NCI-H2107 (cell line): Measurements from ENCODE around the gene ANKS6.

Experiments used
- DNase-seq: peaks from one replicate; lab custom pipeline; 2025; lab: John Stamatoyannopoulos, UW

ANKS6 gene

DNA sequence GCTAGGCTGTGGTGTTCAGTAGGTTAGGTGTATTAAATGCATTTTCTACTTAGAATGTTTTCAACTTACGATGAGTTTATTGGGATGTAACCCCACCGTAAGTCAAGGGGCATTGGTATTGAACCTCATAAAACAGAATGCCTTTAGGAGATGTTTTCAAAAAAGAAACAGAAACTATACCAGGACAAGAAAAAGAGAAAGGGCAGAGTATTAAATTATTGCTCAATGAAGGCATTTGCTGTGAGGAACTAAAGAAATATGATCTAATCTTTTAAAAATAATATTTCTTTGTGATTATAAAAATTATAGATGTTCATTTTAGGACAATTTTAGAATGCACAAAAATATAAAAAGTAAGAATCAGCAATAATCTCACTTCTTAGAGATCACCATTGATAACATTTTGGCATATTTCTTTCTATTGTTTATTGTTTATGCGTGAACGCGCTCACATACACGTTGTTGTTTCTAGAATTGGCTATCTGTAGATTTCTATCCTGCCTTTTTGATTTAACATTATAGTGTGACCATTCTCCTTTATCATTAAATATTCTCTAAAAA is 19.1 kb upstream of the ANKS6 start:
- no peak for DNase-seq

DNA sequence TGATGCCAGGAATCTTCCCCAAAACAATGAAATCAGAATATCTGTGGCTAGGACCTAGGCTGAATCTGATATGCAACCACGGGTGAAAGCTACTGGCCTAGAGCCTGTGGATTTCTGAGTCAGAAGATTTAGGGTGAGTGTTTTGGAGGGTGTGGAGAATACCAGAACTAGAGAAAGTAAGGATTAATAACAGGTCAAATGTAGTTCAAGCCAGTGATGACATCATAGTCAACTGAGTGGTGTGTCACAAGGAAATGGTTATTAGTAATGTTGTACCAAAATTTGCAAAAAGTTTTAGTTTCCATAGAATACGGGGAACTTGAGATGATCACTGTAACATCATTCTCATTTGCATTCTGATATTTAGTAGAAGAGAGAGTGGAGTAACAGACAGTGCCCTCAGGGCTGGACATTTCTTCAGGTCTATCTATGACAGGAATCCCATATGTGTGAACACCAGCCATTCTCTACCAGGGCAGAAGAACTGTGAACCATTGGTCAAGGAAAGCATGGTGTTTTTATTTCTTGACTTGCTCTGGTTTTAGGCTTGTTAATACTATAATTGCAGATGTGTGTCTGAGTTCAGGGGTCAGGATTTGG is 14.8 kb upstream of the ANKS6 start:
- no peak for DNase-seq

DNA sequence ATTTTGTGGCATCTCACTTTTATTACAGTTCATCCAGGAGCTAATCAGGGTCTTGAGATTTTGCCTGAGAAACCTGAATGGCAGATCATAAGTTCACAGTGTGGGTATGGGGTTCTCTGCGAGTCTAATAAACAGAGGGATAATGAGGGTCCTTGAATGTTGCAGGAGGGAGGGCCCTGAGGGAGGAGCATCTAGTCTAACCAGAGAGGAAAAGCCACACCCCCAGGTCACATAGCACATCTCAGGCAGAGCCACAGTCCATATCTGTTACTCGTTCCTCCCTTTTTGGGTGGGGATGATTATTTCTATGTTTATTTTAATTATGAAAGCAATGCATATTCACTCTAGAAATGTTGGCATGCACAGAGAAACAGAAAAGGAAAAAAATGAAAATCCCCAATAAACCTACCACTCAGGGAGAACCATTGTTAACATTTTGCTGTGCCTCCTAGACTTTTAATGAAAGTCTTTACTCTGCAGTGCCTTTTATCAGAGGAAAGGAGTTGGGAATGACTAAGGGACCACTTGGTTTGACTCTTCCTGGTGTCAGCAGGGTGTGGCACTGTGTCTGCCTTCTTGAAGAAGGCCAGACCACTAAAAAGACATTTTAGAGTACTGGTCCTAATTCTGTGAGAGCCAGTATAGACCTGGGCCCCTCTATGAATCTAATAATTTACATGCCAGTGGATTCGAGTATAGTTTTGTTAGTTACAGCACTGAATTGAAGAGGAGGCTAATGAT is 13.9 kb upstream of the ANKS6 start:
- DNase-seq = no peak

DNA sequence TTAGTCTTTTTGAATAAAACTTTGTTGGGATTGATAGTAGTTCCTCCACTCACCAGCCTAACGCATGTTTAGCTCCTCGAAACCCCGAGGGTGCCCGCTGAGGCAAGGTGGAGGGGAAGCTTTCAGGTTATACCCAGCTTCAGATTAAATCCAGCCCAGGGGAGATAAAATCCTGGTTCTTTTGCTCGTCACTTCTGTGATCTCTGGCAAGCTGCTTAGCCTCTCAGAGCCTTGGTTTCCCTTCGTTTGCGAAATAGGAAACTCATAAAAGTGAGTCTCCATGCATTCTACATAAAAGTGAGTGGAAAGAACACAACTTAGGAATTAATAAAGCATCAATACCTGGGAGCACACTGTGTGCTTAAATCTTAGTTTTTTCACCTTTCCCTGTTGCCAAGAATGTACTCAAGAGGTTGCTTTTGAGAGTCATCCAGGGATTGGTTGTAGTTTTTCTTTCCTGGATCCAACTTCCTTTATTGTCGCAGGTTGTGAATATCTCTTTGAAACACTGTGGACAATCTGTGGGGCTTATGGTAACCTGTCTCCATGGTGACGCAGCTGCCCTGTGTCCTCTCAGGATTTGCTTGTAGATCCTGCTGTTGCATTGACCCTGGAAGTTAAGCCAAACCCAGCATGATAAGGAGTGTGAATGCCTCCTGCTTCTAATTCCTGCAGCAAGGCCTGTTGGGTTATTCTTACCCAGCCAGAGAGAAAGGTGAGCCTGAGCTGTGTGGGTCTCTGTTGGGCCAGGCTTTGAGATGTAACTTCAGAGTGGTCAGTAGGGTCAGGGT is 13.2 kb upstream of the ANKS6 start:
- no peak for DNase-seq

DNA sequence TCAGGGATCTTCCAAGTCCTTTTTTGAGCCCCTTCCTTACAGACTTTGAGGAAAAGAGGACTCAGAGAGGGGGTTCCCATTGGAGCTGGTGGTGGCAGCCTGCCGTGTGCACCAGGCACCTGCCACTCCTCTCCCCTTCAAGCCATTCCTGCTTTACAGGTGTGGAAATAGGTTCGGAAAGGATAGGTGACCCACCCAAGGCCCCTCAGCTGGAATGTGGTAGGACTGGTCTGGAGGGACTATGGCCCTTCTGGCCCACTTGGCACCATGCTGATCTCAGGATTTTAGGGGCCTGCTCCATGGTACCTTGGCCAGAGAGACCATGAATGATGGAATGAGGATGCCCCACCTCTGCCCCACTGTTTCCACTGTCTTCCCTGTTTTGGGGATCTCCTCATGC is 12.5 kb upstream of the ANKS6 start:
- no peak for DNase-seq

DNA sequence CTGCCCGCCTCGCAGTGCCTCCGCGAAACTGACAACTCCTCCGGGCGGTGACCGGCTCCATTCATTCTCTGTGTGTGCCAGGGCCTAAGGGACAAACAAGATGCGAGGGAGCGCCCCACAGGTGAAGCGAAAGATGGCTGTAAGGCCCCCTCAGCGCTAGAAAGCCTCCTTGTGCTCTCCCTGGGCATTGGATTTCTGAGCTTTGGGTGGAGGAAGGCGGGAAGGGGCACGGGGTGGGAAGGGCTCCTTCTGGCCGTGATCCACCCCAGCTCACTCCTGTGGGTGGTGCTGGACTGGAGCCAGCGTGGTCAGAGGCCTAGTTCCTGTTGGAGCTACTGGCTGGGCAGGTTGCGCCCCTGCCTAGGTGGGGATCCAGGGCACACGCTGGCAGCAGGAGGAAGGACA is 12.1 kb upstream of the ANKS6 start:
- no peak for DNase-seq

DNA sequence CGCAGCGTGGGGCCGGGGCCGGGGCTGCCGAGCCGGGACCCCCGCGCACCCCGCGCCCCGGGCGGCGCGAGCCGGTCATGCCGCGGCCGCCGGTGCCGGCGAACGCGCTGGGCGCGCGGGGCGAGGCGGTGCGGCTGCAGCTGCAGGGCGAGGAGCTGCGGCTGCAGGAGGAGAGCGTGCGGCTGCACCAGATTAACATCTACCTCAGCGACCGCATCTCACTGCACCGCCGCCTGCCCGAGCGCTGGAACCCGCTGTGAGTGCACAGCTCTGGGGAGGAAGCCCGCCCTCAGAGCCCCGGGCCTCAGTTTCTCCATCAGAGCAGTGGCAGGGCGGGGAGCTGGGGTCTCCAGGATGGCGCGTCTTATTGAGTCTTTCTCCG is 11.4 kb upstream of the ANKS6 start:
- no peak for DNase-seq

DNA sequence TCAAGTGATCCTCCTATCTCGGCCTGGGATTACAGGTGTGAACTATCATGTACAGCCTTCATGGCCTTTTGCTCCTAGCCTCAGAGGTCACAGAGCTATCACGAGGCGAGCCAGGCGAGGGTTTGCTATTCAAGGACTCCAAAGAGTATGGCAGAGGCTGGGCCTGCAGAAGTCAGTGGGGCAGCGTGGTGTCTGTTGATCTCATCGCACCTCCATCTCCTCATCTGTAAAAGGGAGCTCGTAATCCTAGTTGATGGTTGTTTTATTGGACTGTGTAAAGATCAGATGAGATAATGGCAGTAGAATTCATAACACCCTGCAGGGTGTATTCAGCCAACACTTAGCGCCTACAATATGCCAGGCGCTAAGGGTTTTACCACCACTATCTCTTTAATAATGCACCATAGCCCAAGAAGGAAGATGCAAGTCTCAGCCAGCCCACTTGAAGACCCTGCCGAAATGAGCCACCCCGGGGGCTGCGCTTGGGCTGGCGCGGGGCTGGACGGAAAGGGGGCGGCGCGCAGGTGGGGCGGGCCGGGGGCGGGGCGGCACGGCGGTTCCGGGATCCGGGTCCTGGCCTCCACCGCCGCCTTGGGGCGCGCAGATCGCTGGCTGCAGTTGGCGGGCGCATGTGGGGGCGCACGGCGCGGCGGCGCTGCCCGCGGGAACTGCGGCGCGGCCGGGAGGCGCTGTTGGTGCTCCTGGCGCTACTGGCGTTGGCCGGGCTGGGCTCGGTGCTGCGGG is 10.9 kb upstream of the ANKS6 start, which contains the start of gene GALNT12:
Gene GALNT12, plus strand, starts transcription at position 601 of the 744 bp plus-strand sequence. Its CDS starts 29 bp downstream, at position 630.
- DNase-seq = no peak

DNA sequence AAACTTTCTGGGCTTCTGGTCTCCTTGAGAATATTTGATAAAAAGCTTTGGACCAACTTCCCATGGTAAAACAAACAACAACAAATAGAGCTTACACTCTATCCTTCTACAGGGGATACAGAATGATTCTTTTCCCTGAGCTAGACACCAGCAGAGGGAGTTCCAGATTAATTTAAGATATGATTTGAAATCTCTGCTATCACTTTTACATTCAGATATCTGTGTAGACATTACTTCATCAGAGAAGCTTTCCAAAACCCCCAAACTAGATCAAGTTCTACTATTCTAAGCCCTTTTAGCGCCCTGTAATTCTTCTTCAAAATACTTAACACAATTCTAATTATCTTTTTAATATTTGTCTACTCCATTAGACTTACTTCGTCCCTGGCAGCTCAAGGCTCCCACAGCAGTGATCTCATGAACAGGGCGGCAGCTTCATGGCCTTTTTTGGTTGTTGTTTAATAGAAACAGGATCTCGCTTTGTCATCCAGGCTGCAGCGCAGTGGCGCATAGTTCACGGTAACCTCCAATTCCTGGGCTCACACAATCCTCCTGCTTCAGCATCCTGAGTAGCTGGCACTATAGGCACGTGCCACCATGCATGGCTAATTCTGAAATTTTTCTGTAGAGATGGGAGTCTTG is 10.2 kb upstream of the ANKS6 start:
- no peak for DNase-seq

DNA sequence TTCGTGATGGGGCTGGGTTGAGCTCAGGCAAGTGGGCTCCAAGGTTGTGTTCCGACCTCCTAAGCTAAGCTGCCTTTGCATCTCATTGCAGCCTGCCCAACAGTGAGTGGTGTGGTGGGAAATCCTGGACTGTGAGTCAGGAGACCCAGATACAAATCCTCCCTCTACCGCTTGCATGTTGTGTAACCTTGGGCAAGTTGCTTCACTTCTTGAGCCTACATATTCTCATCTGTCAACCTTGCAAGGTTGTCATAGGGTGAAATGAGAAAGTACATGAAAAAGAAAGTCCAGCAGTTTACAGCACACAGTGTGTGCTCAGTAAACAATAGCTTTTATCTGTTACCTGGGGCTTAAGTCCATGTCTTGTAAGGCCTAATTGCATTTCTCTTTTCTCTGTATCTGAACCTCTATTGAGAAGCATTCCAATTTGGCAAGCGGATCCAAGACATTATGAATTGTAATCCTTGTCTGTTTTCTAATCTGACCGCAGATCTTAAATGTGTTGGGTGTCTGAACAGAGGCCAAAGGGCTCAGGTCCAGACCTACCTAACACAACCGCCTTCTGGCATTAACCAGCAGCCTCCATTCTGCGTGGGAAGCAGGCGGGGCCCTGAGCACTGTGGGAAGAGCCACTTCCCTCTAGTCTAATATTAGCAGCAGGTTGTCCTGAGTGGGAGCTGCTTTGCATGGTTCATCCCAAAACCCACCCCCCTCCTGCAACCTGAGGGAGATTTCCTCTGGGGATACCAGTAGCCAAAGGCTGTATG is 9.3 kb upstream of the ANKS6 start:
- DNase-seq = no peak

DNA sequence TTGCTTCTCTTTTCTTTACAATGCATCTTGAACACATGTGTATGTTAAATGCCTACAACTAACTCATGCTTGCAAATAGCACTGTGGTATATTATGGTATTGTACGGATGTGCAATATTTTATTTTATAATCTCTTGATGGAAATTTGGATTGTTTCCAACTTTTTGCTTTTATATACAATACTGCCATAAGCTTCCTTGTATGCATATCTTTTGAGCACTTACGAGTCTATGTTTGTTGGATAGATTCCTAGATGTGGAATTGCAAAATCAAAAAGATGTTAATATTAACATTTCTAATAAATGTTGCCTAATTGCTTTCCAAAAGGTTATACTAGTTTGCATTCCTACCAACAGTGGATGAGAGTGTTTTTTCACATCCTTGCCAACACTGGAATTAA is 7.7 kb upstream of the ANKS6 start:
- DNase-seq = no peak

DNA sequence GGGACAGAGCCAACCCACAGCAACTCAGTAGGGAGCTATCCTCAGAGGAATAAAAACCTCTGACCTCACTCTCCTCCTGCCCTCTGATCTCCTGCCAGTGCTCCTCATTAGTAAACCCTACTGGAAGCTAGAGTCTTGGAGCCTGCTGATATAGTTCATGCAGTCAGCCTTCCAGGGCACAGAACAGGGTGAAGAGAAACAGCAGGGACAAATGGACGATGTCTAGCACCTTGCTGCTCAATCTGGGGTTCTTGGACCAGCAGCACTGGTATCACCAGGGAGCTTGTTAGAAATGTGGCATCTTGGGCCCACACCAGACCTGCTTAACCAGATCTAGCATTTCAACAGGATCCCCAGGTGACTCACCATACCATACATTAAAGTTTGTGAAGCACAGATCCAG is 5.6 kb upstream of the ANKS6 start:
- DNase-seq = no peak

DNA sequence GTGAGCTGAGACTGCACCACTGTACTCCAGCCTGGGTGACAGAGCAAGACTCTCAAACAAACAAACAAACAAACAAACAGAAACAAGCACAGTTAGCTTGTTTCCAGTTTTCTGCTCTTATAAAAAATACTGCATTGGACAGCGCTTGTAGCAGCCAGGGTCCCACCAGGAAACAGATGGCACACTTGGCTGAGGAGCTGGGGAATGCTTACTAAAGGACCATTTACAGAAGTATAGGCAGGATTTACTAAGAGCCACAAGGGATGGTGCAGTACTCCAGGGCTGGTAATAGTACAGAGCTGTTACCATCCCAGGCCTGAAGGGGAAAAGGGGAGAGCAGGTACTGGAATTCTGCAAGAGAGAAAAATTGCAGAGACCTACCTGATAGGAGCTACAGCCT is 5.2 kb upstream of the ANKS6 start:
- DNase-seq = no peak

DNA sequence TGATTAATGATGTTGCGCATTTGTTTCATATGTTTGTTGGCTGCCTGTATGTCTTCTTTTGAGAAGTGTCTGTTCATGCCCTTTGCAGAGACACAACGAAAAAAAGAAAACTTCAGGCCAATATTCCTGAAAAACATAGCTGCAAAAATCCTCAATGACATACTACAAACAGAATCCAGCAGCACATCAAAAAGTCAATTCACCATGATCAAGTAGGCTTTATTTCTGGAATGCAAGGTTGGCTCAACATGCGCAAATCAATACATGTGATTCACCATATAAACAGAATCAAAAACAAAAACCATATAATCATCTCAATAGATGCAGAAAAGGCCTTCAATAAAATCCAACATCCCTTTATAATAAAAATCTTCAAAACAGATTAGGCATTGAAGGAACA is 1.9 kb upstream of the ANKS6 start:
- no peak for DNase-seq

DNA sequence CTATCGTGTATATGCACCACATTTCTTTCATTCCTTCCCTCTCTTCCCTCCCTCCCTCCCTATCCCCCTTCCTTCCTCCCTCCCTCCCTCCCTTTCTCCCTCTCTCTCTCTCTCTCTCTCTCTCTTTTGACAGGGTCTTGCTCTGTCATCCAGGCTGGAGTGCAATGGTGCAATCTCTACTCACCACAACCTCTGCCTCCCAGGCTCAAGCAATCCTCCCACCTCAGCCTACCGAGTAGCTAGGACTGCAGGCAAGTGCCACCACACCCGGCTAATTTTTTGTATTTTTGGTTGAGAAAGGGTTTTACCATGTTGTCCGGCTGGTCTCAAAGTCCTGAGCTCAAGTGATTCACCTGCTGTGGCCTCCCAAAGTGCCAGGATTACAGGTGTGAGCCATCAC is 1.1 kb upstream of the ANKS6 start:
- no peak for DNase-seq

DNA sequence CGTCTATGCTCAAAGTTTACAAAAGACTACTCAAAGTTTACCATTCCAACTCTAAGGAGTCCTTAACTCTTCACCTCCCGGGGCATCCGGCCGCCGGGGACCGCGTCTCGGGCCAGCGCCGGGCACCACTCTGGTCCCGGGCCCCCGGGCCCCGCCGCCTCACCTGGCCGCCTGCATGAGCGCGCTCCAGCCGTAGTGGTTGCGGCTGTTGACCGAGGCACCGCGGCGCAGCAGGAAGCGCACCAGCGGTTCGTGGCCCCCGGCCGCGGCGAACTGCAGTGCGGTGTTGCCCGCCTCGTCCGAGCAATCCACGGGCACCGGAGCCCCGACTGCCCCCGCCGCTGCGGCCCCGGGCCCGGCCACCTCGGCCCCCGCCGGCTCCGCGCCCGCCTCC is 388 bp downstream of the ANKS6 start:
- DNase-seq = no peak

DNA sequence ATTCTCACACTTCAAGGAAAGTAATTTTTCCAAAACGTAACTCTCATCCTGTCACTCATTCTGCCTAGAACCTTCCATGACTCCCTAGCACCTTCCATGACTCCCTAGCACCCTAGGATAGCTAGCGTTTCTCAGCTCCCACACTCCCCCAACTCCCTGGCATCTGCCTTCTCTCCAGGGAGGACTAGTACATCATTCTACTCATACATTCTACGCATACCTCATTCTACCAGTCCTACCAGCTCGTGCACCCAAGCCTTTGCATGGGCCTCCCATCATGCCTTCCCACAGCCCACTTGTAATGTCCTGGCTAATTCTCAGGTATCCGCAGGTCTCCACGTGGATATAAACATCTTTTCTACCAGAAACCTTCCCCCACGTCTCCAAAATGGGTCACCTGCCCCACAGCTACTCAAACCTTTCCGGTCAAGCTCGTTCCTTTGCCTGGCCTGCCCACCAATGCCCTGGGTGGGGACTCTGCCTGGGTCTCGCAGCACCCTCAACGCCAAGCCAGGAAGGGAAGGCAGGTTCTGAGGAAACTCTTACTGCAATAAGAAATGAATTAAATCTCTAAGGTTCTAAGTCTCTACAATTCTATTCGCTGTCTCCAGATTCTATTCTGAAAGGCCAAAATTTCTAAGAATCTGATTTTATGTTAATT is 930 bp downstream of the ANKS6 start:
- no peak for DNase-seq

DNA sequence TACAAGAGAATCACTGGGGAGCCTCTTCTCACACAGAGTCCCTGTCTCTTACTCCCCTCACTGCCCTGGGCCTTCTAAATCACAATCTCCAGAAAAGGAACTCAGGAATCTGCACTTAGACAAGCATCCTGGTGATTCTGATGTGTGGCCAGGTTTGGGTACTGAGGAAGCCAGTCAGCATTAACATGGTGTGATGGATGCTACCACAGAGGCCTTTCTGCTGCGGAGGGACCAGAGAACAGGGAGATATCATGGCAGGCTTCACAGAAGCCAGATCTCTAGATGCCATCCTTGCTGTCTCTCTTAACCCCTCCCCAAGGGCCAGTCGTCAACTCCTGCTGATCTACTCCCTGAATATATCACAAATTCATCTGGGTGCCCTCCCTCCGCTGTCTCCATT is 1.6 kb downstream of the ANKS6 start:
- DNase-seq = no peak

DNA sequence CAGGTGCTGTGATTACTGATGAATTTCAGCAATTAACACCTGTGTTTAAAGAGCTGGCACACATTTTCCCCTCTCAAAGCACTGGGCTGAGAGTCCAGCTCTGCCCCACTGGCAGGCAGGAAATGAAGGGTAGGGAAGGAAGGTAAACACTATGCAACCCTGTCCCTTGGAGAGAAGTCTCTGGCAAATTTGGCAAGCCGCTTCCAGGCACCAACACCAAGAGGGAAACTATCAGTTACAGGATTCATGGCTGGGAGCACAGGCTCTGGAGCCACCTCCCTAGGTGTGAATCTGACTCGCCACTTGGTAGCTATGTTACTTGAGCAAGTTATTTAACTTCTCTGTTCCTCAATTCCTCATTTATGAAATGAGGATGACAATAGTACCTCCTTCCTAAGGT is 3.3 kb downstream of the ANKS6 start:
- no peak for DNase-seq
